ENCODE measurements around the gene CHD9.
"Not testable (repeated sequence)": the region's sequence is repeated elsewhere in the genome, so short reads cannot be mapped to it uniquely, and the experiment has no call there.

GRCh38 chr16:53051255-53051654 is 3.5 kb upstream of the CHD9 start:
- not testable (repeated sequence) for TF ChIP-seq REST (IDR thresholded peaks at IDR 0.05; ENCODE audit: low read depth); SIN3A (IDR thresholded peaks at IDR 0.05; ENCODE audit: low read depth); CTCF (IDR thresholded peaks at IDR 0.05 in 2 of 3, conservative IDR thresholded peaks at IDR 0.05 in 1 of 3; ENCODE audit: borderline replicate concordance in 1 of 3, insufficient read depth in 1 of 3, low read depth in 2 of 3, low read length in 2 of 3); TCF7L2 (IDR thresholded peaks at IDR 0.05; ENCODE audit: borderline replicate concordance, extremely low read depth, insufficient read depth, insufficient read length); POLR2A (IDR thresholded peaks at IDR 0.05; ENCODE audit: borderline replicate concordance, extremely low read depth, insufficient read depth, insufficient read length); POLR2AphosphoS5 (IDR thresholded peaks at IDR 0.05; ENCODE audit: low read depth, low read length); ZNF274 (IDR thresholded peaks at IDR 0.05; ENCODE audit: low read depth, low read length); CEBPB (IDR thresholded peaks at IDR 0.05; ENCODE audit: low read depth); ZBTB33 (IDR thresholded peaks at IDR 0.05; ENCODE audit: extremely low read depth, insufficient replicate concordance, low read length); EZH2 (IDR thresholded peaks at IDR 0.05); SP1 (IDR thresholded peaks at IDR 0.05; ENCODE audit: low read depth); ATF3 (IDR thresholded peaks at IDR 0.05)

Measured in HCT116 (cell line).